OCI-M2 (cell line): ENCODE data around the gene ZBTB12.
"Not testable (repeated sequence)": the region's sequence is repeated elsewhere in the genome, so short reads cannot be mapped to it uniquely, and the experiment has no call there.

Experiments
- DNase-seq: peaks from one replicate; lab custom pipeline; 2025; ENCODE audit not compliant: unreplicated experiment; lab: John Stamatoyannopoulos, UW

ZBTB12 gene

DNA sequence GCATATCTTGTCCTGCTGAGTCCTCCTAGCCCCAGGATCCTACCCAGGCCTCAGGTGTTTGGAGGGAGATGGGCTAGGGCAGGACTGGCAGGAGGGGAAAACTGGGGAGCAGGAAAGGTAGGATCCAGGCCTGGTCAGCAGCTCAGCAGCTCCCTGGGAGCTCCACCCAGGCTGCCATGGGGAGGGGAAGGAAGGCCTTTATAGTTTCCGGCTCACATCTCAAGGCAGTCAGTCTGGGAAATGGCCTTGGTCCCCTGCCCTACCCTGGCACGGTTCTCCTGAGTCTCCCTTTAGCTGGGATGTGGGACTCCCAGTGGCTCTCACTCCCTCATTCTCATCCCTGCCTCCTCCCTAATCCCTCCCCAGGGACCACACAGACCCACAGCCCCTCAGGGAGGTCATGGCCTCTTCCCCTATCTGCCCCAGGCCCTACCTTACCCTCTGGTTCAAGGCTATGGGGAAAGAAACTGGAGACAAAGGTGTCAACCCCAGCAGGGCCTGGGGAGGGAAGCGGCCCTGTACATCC lies 24.7 kb downstream of the ZBTB12 start:
- no peak for DNase-seq

DNA sequence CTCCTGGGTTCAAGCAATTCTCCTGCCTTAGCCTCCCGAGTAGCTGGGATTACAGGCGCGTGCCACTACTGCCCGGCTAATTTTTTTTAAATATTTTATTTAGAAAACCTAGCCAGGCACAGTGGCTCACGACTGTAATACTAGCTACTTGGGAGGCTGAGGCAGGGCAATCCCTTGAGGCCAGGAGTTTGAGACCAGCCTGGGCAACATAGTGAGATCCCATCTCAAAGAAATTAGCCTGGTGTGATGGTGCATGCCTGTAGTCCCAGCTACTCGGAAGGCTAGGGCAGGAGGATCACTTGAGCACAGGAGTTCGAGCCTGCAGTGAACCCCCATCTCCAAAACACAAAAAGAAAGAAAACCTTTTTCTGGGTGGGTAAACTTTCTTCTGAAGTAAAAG lies 25.5 kb downstream of the ZBTB12 start:
- DNase-seq: no peak

DNA sequence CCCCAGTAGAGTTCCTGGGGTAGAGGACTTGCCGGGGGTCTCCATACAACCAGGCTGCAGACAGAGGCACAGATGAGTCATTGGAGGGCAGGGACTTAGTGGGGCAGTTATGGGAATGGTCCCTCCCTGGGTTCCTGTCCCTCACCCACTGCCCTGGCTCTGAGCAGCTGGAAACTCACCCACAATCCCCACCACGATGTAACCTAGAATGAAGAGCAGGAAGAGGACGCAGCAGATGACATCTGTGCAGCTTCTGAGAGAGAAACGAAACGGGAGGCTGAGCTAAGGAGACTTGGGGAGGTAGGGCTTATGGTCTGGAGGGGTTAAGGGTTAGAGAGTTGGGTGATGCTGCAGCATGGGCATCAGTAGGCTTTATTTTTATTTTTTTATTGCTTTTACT lies 26.0 kb downstream of the ZBTB12 start:
- DNase-seq: no peak

DNA sequence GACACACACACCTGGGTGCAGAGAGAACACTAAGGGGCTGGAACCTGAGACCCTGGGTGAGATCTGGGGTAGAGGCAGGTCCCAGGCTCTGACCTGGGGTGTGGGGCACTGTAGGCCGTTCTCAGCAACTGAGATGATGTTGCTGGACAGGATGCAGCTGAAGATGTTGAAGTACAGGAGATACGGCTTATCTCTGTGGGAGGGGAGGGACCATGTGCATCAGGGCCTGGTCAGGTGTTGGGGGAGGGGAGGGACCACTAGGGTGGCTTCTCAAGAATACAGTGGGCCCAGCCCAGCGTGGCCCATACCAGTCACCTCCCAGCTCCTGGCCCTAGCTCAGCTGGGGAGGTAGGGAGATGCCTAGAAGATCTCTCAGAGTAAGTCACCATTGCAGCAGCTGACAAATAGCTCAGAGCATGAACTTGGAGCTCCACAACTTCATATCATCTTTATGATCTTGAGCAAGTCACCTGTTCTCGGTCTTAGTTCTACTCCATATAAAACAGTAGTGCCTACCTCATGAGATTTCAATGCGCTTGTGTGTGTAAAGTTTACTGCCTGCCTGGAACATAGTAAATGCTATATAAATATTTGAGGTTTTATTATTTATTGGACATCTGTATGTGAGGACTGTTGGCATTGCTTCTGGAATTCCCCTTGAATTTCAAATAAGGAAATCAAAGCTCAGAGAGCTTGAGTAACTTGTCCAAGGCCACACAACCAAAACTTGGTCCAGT lies 26.9 kb downstream of the ZBTB12 start:
- no peak for DNase-seq

DNA sequence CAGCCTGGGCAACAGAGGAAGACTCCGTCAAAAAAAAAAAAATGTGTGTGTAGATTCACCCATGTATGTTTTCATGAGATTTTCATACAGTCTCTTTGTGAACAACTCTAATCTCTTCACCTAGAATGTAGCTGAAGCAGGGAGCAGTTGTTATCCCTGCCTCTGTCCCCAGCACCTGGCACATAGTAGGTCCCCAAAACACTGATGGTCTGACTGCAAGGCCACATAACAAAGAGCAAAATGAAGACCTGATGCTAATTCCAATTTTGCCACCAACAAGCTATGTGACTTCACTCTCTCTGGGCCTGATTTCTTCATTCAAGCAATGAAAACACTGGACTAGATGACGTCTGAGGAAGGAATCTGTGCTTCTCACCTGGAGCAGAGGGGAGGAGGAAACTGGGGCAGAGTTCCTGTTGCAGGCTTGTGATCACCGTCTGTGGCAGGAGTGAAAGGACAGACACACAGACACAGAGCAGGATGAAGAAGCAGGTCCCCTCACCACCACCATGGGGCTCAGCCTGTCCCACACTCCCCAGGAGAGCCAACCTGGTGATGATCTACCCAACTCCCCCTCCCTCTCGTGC lies 27.7 kb downstream of the ZBTB12 start:
- no peak for DNase-seq

DNA sequence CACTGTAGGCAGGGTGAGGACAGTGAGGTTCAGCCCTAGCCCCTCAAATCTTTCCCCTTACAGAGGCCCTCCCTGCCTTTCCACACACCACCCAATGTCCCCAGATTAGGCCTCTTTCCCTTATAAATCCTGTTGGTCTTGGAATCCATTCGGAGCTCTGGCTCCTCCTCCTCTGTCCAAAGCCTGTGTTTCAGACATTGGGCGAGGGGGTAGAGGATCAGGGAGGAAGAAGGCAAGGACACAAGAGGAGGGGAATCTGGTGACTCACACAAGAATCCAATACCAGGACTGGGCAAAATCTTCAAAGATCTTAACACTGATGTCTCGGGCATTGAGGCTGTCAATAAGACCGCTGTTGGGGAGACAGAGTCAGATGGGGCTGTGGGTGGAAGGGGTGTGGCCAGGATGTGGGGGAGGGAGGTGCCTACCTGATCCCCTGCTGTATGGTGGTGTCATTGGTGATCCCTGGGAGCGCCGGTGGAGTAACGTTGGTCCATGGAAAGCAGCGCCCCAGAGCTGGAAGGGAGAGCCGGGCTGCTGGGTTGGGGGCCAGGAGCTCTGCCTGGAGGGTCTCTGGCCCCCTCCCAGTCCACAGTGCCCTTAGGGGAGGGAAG lies 30.7 kb downstream of the ZBTB12 start:
- no peak for DNase-seq

DNA sequence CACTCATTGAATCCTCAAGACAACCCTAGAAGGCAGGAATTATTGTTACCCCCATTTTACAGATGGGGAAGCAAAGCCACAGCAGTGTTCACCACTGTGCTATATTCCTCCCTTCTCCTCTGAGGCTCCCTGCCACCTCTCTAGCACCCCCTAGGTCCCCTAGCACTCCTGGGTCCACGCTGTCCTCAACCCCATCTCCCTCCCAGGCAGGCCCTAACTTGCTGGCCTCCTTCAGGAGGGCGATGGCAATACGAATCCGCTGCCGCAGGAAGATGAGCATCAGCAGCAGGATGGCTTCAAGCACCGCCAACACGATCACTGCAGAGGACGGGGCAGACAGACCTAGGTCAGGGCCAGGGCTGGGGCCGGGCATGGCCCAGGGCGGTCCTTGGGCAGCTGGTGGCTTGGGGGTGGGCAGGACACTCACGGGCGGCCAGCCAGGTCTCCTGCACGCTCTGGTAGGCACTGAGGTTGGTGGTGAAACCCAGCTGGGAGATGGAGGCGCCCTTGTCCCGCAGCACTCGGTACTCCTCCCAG lies 31.4 kb downstream of the ZBTB12 start:
- DNase-seq: no peak

DNA sequence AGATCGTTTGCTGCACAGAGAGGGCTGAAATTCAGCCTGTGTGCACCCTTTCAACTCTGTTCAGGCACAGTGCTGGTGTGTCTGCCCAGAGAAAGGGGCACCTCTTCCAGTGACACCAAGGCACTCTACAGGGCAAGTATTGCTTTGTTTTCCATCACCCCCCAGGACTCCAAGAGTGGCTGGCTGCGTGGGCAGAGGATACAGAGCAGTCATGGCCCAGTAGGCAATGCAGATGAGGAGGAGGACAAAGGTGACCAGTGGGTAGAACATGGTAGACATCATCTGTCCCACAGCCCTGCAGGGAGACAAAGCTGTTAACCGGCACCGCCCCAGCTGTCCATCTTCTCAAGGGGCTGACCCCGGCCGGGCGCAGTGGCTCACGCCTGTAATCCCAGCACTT lies 32.5 kb downstream of the ZBTB12 start:
- DNase-seq: no peak

DNA sequence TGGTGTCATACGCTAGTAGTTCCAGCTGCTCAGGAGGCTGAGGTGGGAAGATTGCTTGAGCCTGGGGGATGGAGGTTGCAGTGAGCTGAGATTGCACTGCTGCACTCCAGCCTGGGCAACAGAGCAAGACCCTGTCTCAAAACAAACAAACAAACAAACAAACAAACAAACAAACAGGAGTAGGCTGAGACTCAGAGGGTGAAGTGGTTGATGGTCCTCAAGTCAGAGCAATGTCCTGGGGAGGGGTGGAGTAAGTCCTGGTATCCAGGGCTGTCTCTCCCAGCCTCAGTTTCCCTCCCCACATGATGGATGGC lies 33.3 kb downstream of the ZBTB12 start:
- DNase-seq: not testable (repeated sequence)

DNA sequence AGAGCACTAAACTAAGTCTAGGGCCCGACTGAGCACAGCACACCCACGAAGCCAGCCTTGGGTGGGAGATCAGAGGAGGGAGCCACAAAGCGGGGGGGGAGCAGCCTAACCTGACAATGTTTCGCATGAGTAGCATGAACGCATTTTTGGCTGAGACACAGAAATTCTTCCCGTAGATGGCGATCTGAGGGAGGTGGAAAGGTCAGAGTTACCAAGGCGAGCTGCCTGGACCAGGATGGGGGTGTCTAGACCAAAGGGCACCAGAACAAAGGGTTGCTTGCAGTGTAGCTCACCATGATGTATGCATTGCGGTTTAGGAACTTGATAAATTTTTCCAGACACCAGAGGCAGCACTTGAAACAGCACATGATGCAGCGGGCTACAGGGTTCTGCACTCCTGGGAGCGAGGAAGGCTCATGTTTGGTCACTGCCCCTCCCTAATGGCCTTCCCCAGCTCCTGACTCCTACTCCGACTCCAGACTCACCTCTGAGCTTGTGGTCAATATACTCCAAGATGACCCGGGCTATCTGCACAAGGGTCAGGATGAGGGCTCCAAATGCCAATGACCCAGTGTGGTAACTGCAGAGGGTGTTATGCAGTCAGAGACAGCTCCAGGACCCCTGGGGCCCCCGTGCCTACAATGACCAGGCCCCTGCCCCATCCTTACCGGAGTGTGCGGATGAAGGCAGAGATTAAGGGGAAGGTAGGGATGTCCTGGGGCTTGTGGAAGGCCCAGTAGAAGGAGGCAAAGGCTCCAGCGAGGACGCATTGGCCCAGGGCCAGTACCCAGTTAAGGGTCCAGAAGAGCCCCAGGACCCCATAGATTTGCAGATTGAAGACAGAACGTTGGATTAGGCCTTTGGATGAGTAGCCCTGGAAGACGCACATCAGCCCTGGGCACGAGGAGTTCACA lies 36.4 kb downstream of the ZBTB12 start:
- DNase-seq: no peak

DNA sequence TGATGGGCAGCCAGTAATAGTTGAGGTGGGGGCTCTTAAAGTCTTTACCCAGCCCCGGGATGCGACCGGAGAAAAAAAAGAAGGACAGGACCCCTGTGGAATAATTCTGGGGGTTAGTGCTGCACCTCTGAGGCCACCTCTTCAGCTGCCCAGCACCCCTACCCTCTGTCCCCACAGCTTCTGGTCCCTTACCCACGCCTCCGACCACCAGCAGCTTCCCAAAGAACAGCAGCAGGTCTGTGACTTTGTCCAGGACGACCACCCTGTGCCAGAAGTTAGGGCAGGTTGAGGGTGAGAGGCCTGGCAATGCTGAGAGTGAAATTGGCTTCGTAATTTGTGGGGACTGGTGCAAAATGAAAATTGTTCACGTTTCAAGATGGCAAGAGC lies 37.1 kb downstream of the ZBTB12 start:
- no peak for DNase-seq

DNA sequence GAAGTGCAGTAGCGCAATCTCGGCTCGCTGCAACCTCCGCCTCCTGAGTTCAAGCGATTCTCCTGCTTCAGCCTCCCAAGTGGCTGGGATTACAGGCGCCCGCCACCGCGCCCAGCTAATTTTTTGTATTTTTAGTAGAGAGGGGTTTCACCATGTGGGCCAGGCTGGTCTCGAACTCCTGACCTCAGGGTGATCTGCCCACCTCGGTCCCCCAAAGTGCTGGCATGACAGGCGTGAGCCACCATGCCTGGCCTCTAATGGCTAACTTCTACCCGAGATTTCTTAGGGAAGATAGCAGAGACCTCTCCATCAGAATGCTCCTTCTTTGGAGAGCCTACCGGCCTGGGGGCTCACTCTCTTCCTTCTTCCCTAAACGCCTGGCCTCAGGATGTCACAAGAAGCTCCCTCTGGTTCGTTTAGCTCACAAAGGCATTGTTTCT lies 37.7 kb downstream of the ZBTB12 start:
- DNase-seq: not testable (repeated sequence)

DNA sequence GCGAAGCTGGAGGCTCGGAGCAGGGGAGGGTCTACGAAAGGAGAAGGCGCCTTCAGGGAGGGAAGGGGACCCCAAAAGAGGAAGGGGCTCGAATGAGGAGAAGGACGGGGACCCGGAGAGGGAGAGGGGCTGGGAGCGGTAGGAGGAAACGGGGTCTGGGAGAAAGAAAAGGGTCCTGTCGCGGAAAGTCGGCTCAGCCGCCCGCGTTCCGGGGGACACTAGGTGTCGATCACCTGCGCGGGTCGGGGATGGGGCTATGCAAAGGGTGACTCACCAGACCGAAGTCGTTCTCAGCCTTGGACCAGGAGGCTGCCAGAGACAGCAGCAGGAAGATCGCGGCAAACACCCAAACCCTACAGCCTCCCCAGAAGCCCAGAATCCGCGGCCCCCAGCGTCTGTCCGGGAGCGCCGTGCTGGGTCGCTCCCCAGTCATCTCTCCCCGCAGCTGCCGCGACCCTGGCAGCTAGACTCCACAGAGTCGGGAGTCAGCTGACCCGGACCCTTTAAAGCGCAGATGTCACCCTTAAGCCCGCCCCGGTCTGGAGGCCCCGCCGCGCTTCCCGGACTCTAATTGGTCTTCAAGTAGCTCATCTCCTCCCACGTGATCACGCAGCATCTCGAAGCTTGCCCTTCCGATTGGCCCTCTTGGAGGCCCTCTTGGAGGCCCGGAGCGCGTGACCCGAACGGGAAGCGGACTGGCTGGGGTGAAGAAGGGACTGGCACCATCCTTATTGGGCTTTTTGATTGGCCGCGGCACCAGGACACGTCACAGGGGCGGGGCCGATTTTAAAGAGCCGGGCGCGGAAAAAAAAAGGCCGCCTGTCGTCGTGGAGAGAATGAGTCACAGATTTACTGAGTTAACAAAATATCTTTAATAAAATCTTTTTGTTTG lies 39.3 kb downstream of the ZBTB12 start, which contains the start of gene NEU1:
Gene NEU1 (minus strand): TSS at position 478 of the 892 bp plus-strand sequence. CDS start 45 bp downstream, at position 433.
- peak; percentile 96 for DNase-seq

DNA sequence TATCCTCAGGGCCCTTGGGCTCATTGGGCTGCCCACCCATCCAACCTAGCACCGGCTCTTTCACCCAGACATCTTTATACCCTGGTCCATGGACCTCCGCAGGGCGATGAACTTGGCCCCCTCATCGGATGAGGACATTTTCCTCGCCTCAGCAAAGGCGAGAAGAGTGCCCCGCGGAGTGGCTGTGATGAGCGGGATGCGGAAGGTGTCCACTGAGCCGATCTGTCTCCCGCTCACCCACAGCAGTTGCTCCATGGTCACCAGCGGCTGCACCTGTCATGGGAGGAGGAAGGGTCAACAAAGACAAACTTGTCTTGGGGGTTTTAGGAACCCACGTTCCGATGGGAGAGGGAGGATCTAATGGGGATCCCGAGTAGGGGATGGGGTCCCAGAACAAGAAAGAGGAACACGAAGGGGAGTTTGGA lies 40.0 kb downstream of the ZBTB12 start:
- no peak for DNase-seq

DNA sequence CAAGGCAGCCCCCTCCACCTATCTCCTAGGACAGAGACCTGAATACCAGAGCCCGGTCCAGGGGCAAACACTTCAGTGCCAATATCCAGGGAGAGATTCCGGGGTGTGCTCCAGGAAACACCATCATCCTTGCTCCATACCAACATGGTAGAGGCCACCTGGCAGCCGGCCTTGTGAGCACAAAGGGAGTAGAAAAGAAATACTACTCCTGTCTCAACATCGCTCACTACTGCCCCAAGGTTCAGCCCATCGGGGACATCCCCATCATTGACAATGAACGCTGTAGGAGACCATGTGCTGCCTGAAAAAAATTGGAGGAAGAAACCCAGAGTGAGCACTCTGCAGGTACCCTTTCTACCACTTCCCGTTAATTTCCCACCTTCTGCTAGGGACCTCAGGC lies 40.7 kb downstream of the ZBTB12 start:
- DNase-seq: no peak

DNA sequence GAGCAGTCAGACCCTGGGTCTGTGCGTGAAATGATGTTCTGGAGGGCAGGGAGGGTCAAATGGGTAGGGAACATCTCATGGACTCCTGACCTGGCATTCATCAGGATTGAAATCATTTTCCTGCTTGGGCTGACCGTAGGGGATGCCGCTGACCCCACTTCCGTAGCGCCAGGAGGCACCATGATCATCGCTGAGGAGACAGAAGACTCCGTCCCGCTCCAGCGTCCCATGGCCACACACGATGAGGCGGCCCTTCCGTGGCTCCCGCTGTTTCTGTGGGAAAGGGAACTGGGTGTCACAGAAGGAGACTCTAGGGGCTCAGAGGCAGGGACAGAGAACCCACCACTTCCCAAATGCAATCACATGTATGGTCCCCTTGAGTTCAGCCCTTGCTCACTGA lies 41.5 kb downstream of the ZBTB12 start:
- no peak for DNase-seq

DNA sequence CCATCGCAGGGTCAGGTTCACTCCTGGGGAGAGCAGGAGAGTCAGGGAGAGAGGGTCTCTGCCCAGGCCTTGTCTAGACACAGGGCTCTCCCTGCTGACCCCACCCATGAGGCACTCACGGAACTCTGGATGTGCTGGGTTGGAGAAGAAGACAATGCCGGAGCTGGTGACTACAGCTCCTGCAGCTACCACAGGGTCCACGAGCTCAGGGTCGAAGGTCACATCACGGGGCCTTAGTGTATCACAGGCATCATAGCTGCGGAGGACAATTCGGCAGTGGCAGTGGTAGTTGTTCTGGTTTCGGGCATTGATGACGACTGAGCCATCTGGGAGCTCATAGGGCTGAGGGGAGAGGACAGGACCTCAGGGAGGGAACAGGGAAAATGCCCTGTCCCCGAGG lies 42.0 kb downstream of the ZBTB12 start:
- no peak for DNase-seq

DNA sequence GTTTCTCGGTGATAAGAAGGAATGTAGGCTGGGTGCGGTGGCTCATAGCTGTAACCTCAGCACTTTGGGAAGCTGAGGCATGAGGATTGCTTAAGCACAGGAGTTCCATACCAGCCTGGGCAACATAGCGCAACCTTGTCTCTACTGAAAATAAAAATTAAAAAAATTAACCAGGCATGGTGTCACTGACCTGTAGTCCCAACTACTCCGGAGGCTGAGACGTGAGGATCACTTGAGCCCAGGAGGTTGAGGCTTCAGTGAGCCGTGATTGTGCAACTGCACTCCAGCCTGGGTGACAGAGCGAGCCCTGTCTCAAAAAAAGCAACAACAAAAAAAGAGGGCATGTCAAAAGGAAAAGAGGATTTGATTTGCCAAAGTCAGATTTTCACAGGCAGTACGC lies 43.2 kb downstream of the ZBTB12 start:
- no peak for DNase-seq

DNA sequence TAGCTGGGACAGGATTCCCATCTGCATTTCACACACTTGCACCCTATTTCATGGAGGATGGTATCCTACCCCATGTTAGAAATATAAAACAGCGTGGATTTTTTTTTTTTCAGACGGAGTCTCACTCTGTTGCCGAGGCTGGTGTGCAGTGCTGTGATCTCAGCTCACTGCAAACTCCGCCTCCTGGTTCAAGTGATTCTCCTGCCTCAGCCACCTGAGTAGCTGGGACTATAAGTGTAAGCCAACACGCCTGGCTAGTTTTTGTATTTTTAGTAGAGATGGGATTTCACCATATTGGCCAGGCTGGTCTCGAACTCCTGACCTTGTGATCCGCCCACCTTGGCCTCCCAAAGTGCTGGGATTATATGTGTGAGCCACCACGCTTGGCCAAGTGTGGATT lies 44.1 kb downstream of the ZBTB12 start:
- not testable (repeated sequence) for DNase-seq
